Natural killer cell (primary cell): ENCODE measurements around the gene GON7. TPM values are rescaled to one million over a fixed set of nuclear protein-coding genes. Genes with fewer than 3 reads are reported as not detected.
"Not testable (repeated sequence)": the region's sequence is repeated elsewhere in the genome, so short reads cannot be mapped to it uniquely, and the experiment has no call there.

Experiments used
- ATAC-seq, 3 donors: fragments of 150-1000 bp in 2 of 3; fragments of 200-7000 bp in 1 of 3; cut with Tn5 transposase; 1 replicate in 1 of 3; 2 replicates in 2 of 3; pipeline ENCODE4 v1.10.0; 2021; ENCODE audit warnings: mild to moderate bottlenecking in 2 of 3, moderate library complexity in 2 of 3
- DNase-seq, 2 donors: peaks; one replicate each; pipeline versions ENCODE4 v3.0.0 to v3.0.0-alpha.2; 2013 to 2021; ENCODE audit warnings: mixed read lengths in 1 of 2
- H3K27ac ChIP-seq: one replicate; pipeline ENCODE4 v1.5.1; 2013; ENCODE audit warnings: mild to moderate bottlenecking, low read length
- H3K27me3 ChIP-seq: one replicate; pipeline ENCODE4 v1.6.1; 2013; ENCODE audit warnings: low read length; ENCODE audit not compliant: control insufficient read depth, insufficient read depth
- H3K36me3 ChIP-seq: one replicate; pipeline ENCODE4 v1.6.1; 2013; ENCODE audit warnings: low read length; ENCODE audit not compliant: control insufficient read depth, insufficient read depth
- H3K4me1 ChIP-seq: one replicate; pipeline ENCODE4 v1.6.1; 2013; ENCODE audit warnings: low read length; ENCODE audit not compliant: control insufficient read depth, insufficient read depth
- H3K4me3 ChIP-seq: one replicate; pipeline ENCODE4 v1.5.1; 2013; ENCODE audit warnings: low read length
- H3K9me3 ChIP-seq: one replicate; pipeline ENCODE4 v1.6.1; 2013; ENCODE audit warnings: low read length; ENCODE audit not compliant: control insufficient read depth, insufficient read depth
- H3K27ac Mint-ChIP-seq, 2 donors: one replicate each; pipeline ENCODE4 v1.8.0; 2022; ENCODE audit warnings: mild to moderate bottlenecking in 2 of 2, mixed read lengths in 2 of 2, moderate library complexity in 1 of 2
- H3K27me3 Mint-ChIP-seq, 2 donors: one replicate each; pipeline ENCODE4 v1.8.0; 2022; ENCODE audit warnings: low read depth in 2 of 2, mixed read lengths in 2 of 2
- H3K36me3 Mint-ChIP-seq: one replicate; pipeline ENCODE4 v1.8.0; 2022; ENCODE audit warnings: mixed read lengths
- H3K4me1 Mint-ChIP-seq, 2 donors: one replicate each; pipeline ENCODE4 v1.8.0; 2022; ENCODE audit warnings: mixed read lengths in 2 of 2
- H3K4me3 Mint-ChIP-seq: one replicate; pipeline ENCODE4 v1.8.0; 2022; ENCODE audit warnings: mild to moderate bottlenecking, moderate library complexity, mixed read lengths
- H3K9me3 Mint-ChIP-seq, 2 donors: one replicate each; pipeline ENCODE4 v1.8.0; 2022; ENCODE audit warnings: mixed read lengths in 2 of 2
- CTCF ChIP-seq: fragments of 200-600 bp; IDR thresholded peaks from one replicate; pipeline ENCODE4 v1.8.0; 2022; ENCODE audit warnings: antibody characterized with exemption
- WGBS: methylation state at CpG from one replicate; pipeline ENCODE4 v1.1.7; 2013; ENCODE audit warnings: missing lambda C conversion rate; ENCODE audit not compliant: insufficient coverage; 5-methylcytosine and 5-hydroxymethylcytosine counted together
- intact Hi-C: fragments of 100-400 bp; cut with micrococcal nuclease; formaldehyde crosslinking; loops from one replicate; pipeline ENCODE4 v1.14.2; 2022
- total RNA-seq, 4 donors: library from RNA; stranded (reverse); fragments of 120-200 nt in 1 of 4; gene quantifications; one replicate each; pipeline versions ENCODE4 v1.2.3 to v1.2.4, GENCODE V29; 2013 to 2022

The GON7 gene
- total RNA-seq, 3 donors from 2014 or later (not counting 1 experiment from before 2014, with no cell fraction given): 3.2 to 6.6 (median 5.2) TPM

- no peaks in the 10 kb centered on the region for H3K36me3 ChIP-seq
- intact Hi-C loops: no loop called here
- Mint-ChIP-seq H3K9me3 (no peaks in the 10 kb centered on the region), H3K27me3 (no peaks in the 10 kb centered on the region), H3K4me1 (no peaks in the 10 kb centered on the region), H3K36me3 (no peaks in the 10 kb centered on the region), H3K27ac (no peak overlapping the region), H3K4me3 (no peak overlapping the region)
- peak in 1 of 2 donors; percentile 15 for DNase-seq
- ATAC-seq: peak in 1 of 3 donors; percentile 41
- H3K9me3 ChIP-seq: no peaks in the 10 kb centered on the region
- no peak overlapping the region for H3K27ac ChIP-seq
- H3K4me1 ChIP-seq: no peaks in the 10 kb centered on the region
- WGBS: 75% methylated on average over 3 of the region's 4 CpGs
- H3K27me3 ChIP-seq: no peaks in the 10 kb centered on the region
- no peak for TF ChIP-seq CTCF
- H3K4me3 ChIP-seq: no peak overlapping the region
Measured at GRCh38 chr14:93160353-93160801, 46.5 kb downstream of the GON7 start.

DNA sequence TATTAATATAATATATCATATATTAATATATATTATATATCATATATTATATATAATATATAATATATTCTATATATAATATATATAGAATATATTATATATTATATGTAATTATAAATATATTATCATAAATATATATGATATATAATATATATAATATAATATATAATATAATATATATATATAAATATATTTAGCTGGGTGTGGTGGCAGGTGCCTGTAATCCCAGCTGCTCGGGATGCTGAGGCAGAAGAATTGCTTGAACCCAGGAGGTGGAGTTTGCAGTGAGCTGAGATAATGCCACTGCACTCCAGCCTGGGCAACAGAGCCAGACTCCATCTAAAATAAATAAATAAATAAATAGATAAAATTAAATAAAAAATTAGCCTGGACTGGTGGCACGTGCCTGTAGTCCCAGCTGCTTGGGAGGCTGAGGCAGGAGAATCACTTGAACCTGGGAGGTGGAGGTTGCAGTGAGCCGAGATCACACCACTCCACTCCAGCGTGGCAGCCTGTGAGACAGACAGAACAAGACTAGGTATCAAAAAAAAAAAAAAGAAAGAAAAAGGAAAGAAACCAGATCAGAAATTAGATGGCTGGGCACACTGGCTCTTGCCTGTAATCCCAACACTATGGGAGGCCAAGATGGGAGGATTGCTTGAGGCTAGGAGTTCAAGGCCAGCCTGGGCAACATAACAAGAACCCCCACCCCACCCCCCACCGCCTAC is 47.1 kb downstream of the GON7 start:
- 82% methylated on average over 3 of the region's 5 CpGs for WGBS
- H3K27me3 Mint-ChIP-seq, H3K27ac Mint-ChIP-seq, H3K4me3 ChIP-seq, H3K36me3 ChIP-seq, H3K4me1 ChIP-seq, H3K9me3 ChIP-seq, H3K36me3 Mint-ChIP-seq, H3K9me3 Mint-ChIP-seq, H3K4me3 Mint-ChIP-seq, H3K27me3 ChIP-seq, H3K27ac ChIP-seq, DNase-seq, intact Hi-C loops, H3K4me1 Mint-ChIP-seq: not testable (repeated sequence)
- ATAC-seq: peak in 1 of 3 donors; percentile 21

GRCh38 chr14:93158349-93158748 is 48.5 kb downstream of the GON7 start:
- DNase-seq, H3K4me1 ChIP-seq, H3K27me3 ChIP-seq, ATAC-seq, H3K4me1 Mint-ChIP-seq, H3K9me3 ChIP-seq, H3K9me3 Mint-ChIP-seq, H3K4me3 ChIP-seq, H3K27ac Mint-ChIP-seq, H3K27ac ChIP-seq, H3K36me3 Mint-ChIP-seq, H3K36me3 ChIP-seq, intact Hi-C loops, H3K4me3 Mint-ChIP-seq, H3K27me3 Mint-ChIP-seq: not testable (repeated sequence)
- WGBS: 94% methylated on average over 6 of the region's 7 CpGs

- TF ChIP-seq CTCF: no peak
- Histone ChIP-seq H3K9me3 (no peaks in the 10 kb centered on the region), H3K27me3 (no peaks in the 10 kb centered on the region), H3K36me3 (no peaks in the 10 kb centered on the region), H3K4me3 (no peak overlapping the region), H3K27ac (no peak overlapping the region), H3K4me1 (no peaks in the 10 kb centered on the region)
- no peaks in the 10 kb centered on the region for H3K36me3 Mint-ChIP-seq
- WGBS: 82% methylated on average over 7 of the region's 8 CpGs
- no peak overlapping the region for H3K27ac Mint-ChIP-seq
- H3K9me3 Mint-ChIP-seq: no peaks in the 10 kb centered on the region
- no peaks in the 10 kb centered on the region for H3K4me1 Mint-ChIP-seq
- H3K4me3 Mint-ChIP-seq: no peak overlapping the region
- no peak for DNase-seq
- intact Hi-C loops: no loop called here
- no peaks in the 10 kb centered on the region for H3K27me3 Mint-ChIP-seq
- ATAC-seq: no peak
Measured at GRCh38 chr14:93156693-93157369, 50.0 kb downstream of the GON7 start.
